SU-DHL-6 (cell line): Measurements from ENCODE around the gene MTHFR.

Experiments
- CTCF ChIP-seq: fragments of 200-600 bp; sonication (generic); IDR thresholded peaks from one replicate; pipeline ENCODE4 v1.5.1; 2017; ENCODE audit warnings: antibody characterized with exemption, mild to moderate bottlenecking, low read length, moderate library complexity; ENCODE audit not compliant: insufficient read depth, poor library complexity, severe bottlenecking
- EZH2phosphoT487 ChIP-seq: fragments of 200-600 bp; sonication (generic), shearing (Covaris generic); conservative IDR thresholded peaks from 2 replicates; pipeline ENCODE4 v1.6.1; 2018; ENCODE audit warnings: mild to moderate bottlenecking, antibody characterized with exemption, low read length, moderate library complexity, mixed read lengths

DNA sequence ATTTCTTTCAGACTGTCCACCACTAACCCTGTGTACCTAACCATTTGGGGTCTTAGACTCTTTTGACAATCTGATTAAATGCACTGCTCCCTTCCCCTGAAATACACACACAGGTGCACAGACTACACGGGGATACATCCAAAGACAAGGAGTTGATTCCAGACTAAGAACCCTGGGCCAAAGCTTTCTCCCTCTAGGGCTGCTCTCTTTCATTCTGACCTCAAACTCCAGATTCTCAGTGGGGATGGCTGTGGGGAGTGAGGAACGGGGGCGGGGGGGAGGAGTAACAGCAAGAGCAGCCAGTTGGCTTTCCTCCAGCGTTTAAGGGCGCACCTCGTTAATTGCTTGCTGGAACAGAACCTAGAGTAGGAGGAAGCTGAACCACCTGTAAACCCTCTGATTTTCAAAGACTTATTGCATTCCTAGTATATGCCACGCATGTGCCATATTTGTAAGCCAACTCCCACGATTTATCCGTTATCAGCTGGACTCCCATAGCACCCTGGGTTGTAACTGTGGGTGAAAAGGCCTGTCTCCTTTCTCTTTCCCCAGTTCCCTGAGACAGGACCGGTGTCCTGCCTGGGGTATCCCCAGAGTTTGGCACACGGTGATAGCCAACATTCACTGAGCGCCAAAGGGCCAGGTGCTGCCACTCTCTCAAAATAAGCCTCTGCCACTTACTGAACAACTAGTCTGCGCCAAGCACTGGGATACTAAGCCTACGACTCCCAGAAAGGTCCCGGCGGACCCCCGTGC is 920 bp downstream of the MTHFR start:
- no peak for TF ChIP-seq CTCF
- no peak for TF ChIP-seq EZH2phosphoT487
